ENCODE measurements around the gene CKAP5. TPM values are rescaled to one million over a fixed set of nuclear protein-coding genes. Genes with fewer than 3 reads are reported as not detected.

CKAP5 gene
- total RNA-seq, 1 experiment from 2014 or later, result 171 TPM

DNA sequence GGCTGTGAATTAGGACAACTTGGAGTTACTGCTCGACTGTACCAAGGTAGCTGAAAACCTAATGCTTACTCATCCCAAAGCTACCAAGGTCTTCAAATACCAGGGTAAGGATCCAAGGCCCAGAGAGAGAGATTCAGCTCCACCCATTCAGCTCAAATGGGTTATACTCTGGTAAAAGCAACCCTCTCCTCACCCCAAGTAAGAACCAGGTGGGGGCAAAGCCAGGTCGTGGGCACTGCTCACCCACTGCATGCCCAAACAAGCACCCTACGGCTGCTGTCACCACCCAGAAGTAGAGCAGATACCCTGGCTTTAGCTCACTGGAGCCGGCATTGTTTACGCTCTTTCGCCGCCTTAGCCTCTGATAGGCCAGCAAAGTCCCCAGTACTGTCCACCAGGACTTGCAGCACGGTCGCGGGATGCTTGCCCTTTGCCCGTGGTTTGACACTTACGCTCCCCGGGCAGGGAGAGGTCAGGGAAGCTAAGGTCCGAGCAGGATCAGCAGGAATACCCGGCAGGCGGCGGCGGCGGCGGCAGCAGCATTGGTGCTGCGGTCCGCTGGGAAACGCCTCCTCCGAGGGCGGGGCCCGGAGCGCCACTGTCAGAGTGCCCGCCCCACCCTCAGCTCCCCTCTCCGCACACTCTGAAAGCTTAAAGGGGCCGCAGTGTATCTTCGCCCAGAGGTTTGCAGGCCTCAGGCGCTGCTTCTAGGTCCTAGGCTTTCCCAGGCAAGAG is 19.6 kb downstream of the CKAP5 start (continued):
- TF ChIP-seq, protein P1, sequence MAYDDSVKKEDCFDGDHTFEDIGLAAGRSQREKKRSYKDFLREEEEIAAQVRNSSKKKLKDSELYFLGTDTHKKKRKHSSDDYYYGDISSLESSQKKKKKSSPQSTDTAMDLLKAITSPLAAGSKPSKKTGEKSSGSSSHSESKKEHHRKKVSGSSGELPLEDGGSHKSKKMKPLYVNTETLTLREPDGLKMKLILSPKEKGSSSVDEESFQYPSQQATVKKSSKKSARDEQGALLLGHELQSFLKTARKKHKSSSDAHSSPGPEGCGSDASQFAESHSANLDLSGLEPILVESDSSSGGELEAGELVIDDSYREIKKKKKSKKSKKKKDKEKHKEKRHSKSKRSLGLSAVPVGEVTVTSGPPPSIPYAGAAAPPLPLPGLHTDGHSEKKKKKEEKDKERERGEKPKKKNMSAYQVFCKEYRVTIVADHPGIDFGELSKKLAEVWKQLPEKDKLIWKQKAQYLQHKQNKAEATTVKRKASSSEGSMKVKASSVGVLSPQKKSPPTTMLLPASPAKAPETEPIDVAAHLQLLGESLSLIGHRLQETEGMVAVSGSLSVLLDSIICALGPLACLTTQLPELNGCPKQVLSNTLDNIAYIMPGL (CRISPR knock-in tag; IDR thresholded peaks at IDR 0.05), result no peak
- TF ChIP-seq TP53 (CRISPR knock-in tag; IDR thresholded peaks at IDR 0.05) (no peak), HMGA2 (CRISPR knock-in tag; IDR thresholded peaks at IDR 0.05) (no peak), ZNF138 (CRISPR knock-in tag; conservative IDR thresholded peaks at IDR 0.05) (no peak), RELA (CRISPR knock-in tag; IDR thresholded peaks at IDR 0.05; ENCODE audit: borderline replicate concordance) (no peak), OVOL2 (CRISPR knock-in tag; IDR thresholded peaks at IDR 0.05; ENCODE audit: borderline replicate concordance) (no peak)
- TF ChIP-seq, protein P2, sequence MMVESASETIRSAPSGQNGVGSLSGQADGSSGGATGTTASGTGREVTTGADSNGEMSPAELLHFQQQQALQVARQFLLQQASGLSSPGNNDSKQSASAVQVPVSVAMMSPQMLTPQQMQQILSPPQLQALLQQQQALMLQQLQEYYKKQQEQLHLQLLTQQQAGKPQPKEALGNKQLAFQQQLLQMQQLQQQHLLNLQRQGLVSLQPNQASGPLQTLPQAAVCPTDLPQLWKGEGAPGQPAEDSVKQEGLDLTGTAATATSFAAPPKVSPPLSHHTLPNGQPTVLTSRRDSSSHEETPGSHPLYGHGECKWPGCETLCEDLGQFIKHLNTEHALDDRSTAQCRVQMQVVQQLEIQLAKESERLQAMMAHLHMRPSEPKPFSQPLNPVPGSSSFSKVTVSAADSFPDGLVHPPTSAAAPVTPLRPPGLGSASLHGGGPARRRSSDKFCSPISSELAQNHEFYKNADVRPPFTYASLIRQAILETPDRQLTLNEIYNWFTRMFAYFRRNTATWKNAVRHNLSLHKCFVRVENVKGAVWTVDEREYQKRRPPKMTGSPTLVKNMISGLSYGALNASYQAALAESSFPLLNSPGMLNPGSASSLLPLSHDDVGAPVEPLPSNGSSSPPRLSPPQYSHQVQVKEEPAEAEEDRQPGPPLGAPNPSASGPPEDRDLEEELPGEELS (CRISPR knock-in tag; IDR thresholded peaks at IDR 0.05), result no peak

DNA sequence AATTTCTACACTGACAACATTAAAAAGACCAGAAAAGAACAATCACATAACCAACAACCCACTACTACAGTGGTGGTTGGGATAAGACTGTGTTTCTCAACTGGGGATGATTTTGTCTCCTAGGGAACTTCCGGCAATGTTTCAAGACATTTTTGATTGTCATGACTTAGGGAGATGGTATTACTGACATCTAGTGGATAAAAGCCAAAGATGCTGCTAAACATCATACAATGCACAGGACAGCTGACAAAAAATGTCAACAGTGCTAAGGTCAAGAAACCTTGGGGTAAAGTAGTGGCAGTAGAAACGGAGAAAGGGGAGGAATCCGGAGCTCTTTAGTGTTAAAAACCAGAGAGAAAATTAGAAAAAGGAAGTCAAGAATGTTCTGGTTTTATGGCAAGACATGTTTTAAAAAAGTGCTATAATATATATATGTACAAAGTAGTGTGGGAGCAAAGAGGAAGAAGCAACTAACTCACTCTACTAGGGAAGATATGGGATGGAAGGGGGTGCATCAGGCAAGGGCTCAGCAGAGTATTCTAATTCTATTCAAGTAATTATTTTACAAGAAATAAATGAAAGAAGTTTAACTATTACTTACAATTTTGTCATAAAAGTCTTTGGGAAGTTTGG is 37.2 kb downstream of the CKAP5 start:
- Mint-ChIP-seq H3K4me3 (no peak overlapping the region), H3K27me3 (ENCODE audit: low read depth) (no peaks in the 10 kb centered on the region), H3K27ac (no peak overlapping the region), H3K9me3 (no peaks in the 10 kb centered on the region), H3K36me3 (peaks cover 52% of the 10 kb centered on the region), H3K4me1 (no peaks in the 10 kb centered on the region)
- ATAC-seq (no peak), DNase-seq (ENCODE audit: low spot score) (no peak)
- CTCF ChIA-PET, result no interaction called here
- POLR2A ChIA-PET, result no interaction called here
- no peak for TF ChIP-seq CREB1 (CRISPR knock-in tag; IDR thresholded peaks at IDR 0.05)
- no peak for TF ChIP-seq ZNF121 (CRISPR knock-in tag; IDR thresholded peaks at IDR 0.05)
- TF ChIP-seq ZNF317 (CRISPR knock-in tag; IDR thresholded peaks at IDR 0.05; ENCODE audit: borderline replicate concordance, low read depth), result peak; percentile 67; the same call in 1 of the 2 replicates
- TF ChIP-seq HMGA2 (CRISPR knock-in tag; IDR thresholded peaks at IDR 0.05), result no peak

DNA sequence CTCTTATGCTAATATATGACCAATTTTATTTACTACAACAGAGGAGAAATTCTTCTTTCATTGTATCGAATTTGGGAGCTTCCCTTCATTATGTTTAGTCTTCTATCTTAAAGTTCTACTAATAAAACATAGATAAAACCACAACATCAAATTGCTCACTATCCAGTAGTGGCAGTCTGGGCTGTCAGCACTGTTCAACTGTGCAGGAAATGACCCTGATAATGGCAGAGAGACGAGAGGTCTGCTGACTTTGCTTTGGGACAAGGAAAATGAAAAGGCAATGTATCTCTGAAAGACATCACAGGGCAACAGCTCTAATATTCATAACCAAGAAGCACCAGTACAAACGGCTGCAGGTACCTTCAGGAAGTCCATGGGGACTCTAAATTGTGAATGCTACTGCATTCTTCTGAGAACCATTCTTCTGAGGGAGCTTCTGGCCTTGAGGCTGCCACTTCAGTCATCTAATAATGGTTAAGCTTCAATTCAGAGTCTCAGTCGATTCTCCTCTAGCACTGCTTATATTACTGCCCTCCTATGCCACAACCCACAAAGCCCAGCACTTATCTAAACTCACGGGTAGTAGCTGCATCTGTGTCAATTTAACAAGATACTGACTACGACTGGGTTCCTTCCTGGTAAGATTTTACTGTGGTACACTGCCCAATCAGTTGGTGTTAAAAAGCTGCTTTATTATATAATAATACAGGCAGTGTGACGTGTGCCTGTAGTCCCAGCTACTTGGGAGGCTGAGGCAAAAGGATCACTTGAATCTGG is 44.2 kb downstream of the CKAP5 start:
- CTCF ChIA-PET, result no interaction called here
- DNase-seq (ENCODE audit: low spot score), result no peak
- POLR2A ChIA-PET, result interaction anchor here (0.5 kb wide), 1 partner anchor 32 kb away, joined by 3 read pairs; no protein-coding TSS in a partner anchor
- Mint-ChIP-seq H3K36me3 (peaks cover 43% of the 10 kb centered on the region), H3K27me3 (ENCODE audit: low read depth) (no peaks in the 10 kb centered on the region), H3K4me1 (no peaks in the 10 kb centered on the region), H3K4me3 (no peak overlapping the region), H3K9me3 (no peaks in the 10 kb centered on the region), H3K27ac (no peak overlapping the region)
- TF ChIP-seq ETV6 (CRISPR knock-in tag; IDR thresholded peaks at IDR 0.05) (no peak), TCF7 (CRISPR knock-in tag; IDR thresholded peaks at IDR 0.05; ENCODE audit: low read depth) (no peak), JUN (CRISPR knock-in tag; IDR thresholded peaks at IDR 0.05) (no peak)
- no peak for ATAC-seq

DNA sequence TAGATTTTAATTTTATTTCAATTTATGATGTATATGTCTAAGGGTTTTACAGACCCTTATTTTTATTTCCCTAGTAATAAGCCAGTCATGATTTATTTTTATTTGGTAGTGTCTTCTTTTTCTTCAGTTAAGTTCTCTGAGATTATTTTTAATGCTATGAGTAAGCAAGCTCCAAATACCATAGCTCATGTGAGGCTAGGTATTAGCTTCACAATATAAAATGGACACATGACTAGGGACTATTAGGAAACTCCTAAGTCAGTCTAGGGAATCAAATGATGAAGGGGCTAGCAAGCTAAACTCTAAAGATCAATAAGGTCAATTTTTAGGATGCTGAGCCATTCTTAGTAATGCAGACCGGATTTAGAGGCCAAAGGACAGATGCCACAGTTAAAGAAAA is 45.9 kb downstream of the CKAP5 start:
- DNase-seq (ENCODE audit: low spot score), result no peak
- Mint-ChIP-seq H3K27ac (no peak overlapping the region), H3K36me3 (peaks cover 42% of the 10 kb centered on the region), H3K27me3 (ENCODE audit: low read depth) (no peaks in the 10 kb centered on the region), H3K4me3 (no peak overlapping the region), H3K9me3 (no peaks in the 10 kb centered on the region), H3K4me1 (no peaks in the 10 kb centered on the region)
- ChIA-PET POLR2A (no interaction called here), CTCF (no interaction called here)
- TF ChIP-seq ZBTB21 (CRISPR knock-in tag; IDR thresholded peaks at IDR 0.05; ENCODE audit: borderline replicate concordance) (no peak), NFATC4 (CRISPR knock-in tag; IDR thresholded peaks at IDR 0.05) (no peak), ZNF138 (CRISPR knock-in tag; conservative IDR thresholded peaks at IDR 0.05) (no peak), ZNF423 (CRISPR knock-in tag; IDR thresholded peaks at IDR 0.05) (no peak), CREM (CRISPR knock-in tag; IDR thresholded peaks at IDR 0.05) (no peak), TCF7 (CRISPR knock-in tag; IDR thresholded peaks at IDR 0.05; ENCODE audit: low read depth) (no peak), SP1 (CRISPR knock-in tag; conservative IDR thresholded peaks at IDR 0.05) (no peak), ZNF416 (CRISPR knock-in tag; IDR thresholded peaks at IDR 0.05) (no peak), CREB1 (CRISPR knock-in tag; IDR thresholded peaks at IDR 0.05) (no peak), ZNF317 (CRISPR knock-in tag; IDR thresholded peaks at IDR 0.05; ENCODE audit: borderline replicate concordance, low read depth) (no peak), MXD4 (CRISPR knock-in tag; IDR thresholded peaks at IDR 0.05; ENCODE audit: borderline replicate concordance) (no peak)
- TF ChIP-seq, protein P3, sequence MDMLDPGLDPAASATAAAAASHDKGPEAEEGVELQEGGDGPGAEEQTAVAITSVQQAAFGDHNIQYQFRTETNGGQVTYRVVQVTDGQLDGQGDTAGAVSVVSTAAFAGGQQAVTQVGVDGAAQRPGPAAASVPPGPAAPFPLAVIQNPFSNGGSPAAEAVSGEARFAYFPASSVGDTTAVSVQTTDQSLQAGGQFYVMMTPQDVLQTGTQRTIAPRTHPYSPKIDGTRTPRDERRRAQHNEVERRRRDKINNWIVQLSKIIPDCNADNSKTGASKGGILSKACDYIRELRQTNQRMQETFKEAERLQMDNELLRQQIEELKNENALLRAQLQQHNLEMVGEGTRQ (CRISPR knock-in tag; IDR thresholded peaks at IDR 0.05), result no peak
- TF ChIP-seq, protein P4, sequence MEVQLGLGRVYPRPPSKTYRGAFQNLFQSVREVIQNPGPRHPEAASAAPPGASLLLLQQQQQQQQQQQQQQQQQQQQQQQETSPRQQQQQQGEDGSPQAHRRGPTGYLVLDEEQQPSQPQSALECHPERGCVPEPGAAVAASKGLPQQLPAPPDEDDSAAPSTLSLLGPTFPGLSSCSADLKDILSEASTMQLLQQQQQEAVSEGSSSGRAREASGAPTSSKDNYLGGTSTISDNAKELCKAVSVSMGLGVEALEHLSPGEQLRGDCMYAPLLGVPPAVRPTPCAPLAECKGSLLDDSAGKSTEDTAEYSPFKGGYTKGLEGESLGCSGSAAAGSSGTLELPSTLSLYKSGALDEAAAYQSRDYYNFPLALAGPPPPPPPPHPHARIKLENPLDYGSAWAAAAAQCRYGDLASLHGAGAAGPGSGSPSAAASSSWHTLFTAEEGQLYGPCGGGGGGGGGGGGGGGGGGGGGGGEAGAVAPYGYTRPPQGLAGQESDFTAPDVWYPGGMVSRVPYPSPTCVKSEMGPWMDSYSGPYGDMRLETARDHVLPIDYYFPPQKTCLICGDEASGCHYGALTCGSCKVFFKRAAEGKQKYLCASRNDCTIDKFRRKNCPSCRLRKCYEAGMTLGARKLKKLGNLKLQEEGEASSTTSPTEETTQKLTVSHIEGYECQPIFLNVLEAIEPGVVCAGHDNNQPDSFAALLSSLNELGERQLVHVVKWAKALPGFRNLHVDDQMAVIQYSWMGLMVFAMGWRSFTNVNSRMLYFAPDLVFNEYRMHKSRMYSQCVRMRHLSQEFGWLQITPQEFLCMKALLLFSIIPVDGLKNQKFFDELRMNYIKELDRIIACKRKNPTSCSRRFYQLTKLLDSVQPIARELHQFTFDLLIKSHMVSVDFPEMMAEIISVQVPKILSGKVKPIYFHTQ (CRISPR knock-in tag; IDR thresholded peaks at IDR 0.05), result no peak
- no peak for ATAC-seq
